ENCODE data around the gene ZNF26. TPM values are rescaled to one million over a fixed set of nuclear protein-coding genes. Genes with fewer than 3 reads are reported as not detected.

ZNF26 gene
- total and polyA plus RNA-seq, 10 of the 15 experiments (the other 5 are each of a cell fraction or from before 2014, with no cell fraction given) = 1.00 to 17.1 (median 10.5) TPM

GRCh38 chr12:133063556-133063955, 77.4 kb downstream of the ZNF26 start (continued):
- TF ChIP-seq EZH2 (IDR thresholded peaks at IDR 0.05; ENCODE audit: borderline replicate concordance, control insufficient read depth, low read depth, low read length) (no peak), EED (IDR thresholded peaks at IDR 0.05; ENCODE audit: low read depth) (no peak)

GRCh38 chr12:133073836-133074235, 87.7 kb downstream of the ZNF26 start:
- Histone ChIP-seq H3K9ac (ENCODE audit: control insufficient read depth, insufficient read depth, low read length) (no peak overlapping the region), H3K27ac (ENCODE audit: control insufficient read depth, insufficient read depth) (no peak overlapping the region), H3K27me3 (replicated peaks in 1 of 2; ENCODE audit: control insufficient read depth in 2 of 2, insufficient read depth in 2 of 2, low read length in 1 of 2) (no peaks in the 10 kb centered on the region), H4K20me1 (ENCODE audit: control insufficient read depth, insufficient read depth) (no peaks in the 10 kb centered on the region), H2AFZ (ENCODE audit: control insufficient read depth, low read depth, low read length) (no peak overlapping the region), H3K4me1 (ENCODE audit: control insufficient read depth, insufficient read depth, low read length) (no peaks in the 10 kb centered on the region), H3K36me3 (ENCODE audit: control insufficient read depth in 2 of 2, insufficient read depth in 2 of 2, low read length in 1 of 2) (no peaks in the 10 kb centered on the region), H3K79me2 (ENCODE audit: control insufficient read depth, insufficient read depth, low read length) (no peaks in the 10 kb centered on the region), H3K4me2 (ENCODE audit: control insufficient read depth, insufficient read depth) (no peak overlapping the region), H3K4me3 (no peak overlapping the region), H3K9me3 (replicated peaks; ENCODE audit: control insufficient read depth, insufficient read depth, low read length) (peaks cover 11% of the 10 kb centered on the region; the same call in 2 of the 3 replicates)
- intact Hi-C loops (cut with micrococcal nuclease; ENCODE audit: unreplicated experiment) (no loop called here), in situ Hi-C loops (cut with MboI) (no loop called here)
- CTCF ChIA-PET = interaction anchor here (1.8 kb wide), 1 partner anchor 35 kb away, joined by 4 read pairs; no protein-coding TSS in a partner anchor
- RAD21 ChIA-PET (ENCODE audit: unreplicated experiment) = no interaction called here
- ATAC-seq (no peak), DNase-seq (ENCODE audit: low read depth, low spot score) (no peak), FAIRE-seq (no peak)
- 67% methylated on average over 2 of the region's 2 CpGs for WGBS (ENCODE audit: insufficient coverage, insufficient replicate concordance, low lambda C conversion rate, missing lambda C conversion rate)
- BruUV-seq (replicated peaks) = no TSS peak
- POLR2A ChIA-PET = no interaction called here
- SMC1A ChIA-PET (ENCODE audit: uncharacterized antibody, unreplicated experiment) = no interaction called here
- TF ChIP-seq SMC3 (IDR thresholded peaks at IDR 0.05; ENCODE audit: borderline replicate concordance, low read length) = no peak
- TF ChIP-seq MXI1 (IDR thresholded peaks at IDR 0.05; ENCODE audit: low read depth, low read length) = no peak
- TF ChIP-seq FOXM1 (IDR thresholded peaks at IDR 0.05; ENCODE audit: low read depth, low read length) = no peak
- TF ChIP-seq EGR1 (IDR thresholded peaks at IDR 0.05; ENCODE audit: borderline replicate concordance in 1 of 2, low read depth in 2 of 2, low read length in 2 of 2) = no peak
- TF ChIP-seq ZNF217 (IDR thresholded peaks at IDR 0.05) = no peak
- no peak for TF ChIP-seq HSF1 (IDR thresholded peaks at IDR 0.05; ENCODE audit: low read depth, low read length)
- no peak for TF ChIP-seq HDAC6 (IDR thresholded peaks at IDR 0.05; ENCODE audit: unreplicated experiment)
- no peak for TF ChIP-seq TARDBP (IDR thresholded peaks at IDR 0.05; ENCODE audit: borderline replicate concordance)

Small RNA genes within 50 kb of the gene (small RNA-seq; reads per million reads assigned to genes)
- not detected for gene RNU4ATAC12P

Other genes starting within 250 kb of the ZNF26 start
Only the 7 nearest of the 10 such genes appear.
- gene GOLGA3, start 157.5 kb upstream of the ZNF26 start, total RNA-seq (2014; rRNA removed) = 30.5 and 33.2 TPM in 2 replicates
- gene GOLGA3, start 157.5 kb upstream of the ZNF26 start, total RNA-seq (2014; rRNA removed; fragmentation: Illumina TruSeq; extraction: Trizol) = 17.4 and 18.6 TPM in 2 replicates
- gene GOLGA3, start 157.5 kb upstream of the ZNF26 start, total RNA-seq (2021) = 36.3 and 42.7 TPM in 2 replicates
- gene GOLGA3, start 157.5 kb upstream of the ZNF26 start, polyA plus RNA-seq (2011; rRNA removed) = 5.7 and 9.7 TPM in 2 replicates
- 4.6 and 8.3 TPM in 2 replicates for gene GOLGA3, start 157.5 kb upstream of the ZNF26 start, polyA plus RNA-seq (2014; fragmentation: Illumina TruSeq; extraction: Trizol)
- 1 to 10 TPM; 2.0 to 3.7 TPM for gene GOLGA3, start 157.5 kb upstream of the ZNF26 start, polyA plus RNA-seq (2014; fragmentation: Nextera tagmentation; extraction: Ambion mirVana)
- gene GOLGA3, start 157.5 kb upstream of the ZNF26 start, polyA plus RNA-seq (2014; rRNA removed) = 16.0 and 21.5 TPM in 2 replicates
- 10 to 100 TPM; 14.4 to 16.8 TPM for gene GOLGA3, start 157.5 kb upstream of the ZNF26 start, polyA plus RNA-seq (2016; fragmentation: Nextera tagmentation; extraction: Ambion mirVana)
- 33.6 and 42.0 TPM in 2 replicates for gene CHFR, start 98.8 kb upstream of the ZNF26 start, total RNA-seq (2014; rRNA removed)
- 26.3 and 28.8 TPM in 2 replicates for gene CHFR, start 98.8 kb upstream of the ZNF26 start, total RNA-seq (2014; rRNA removed; fragmentation: Illumina TruSeq; extraction: Trizol)
- gene CHFR, start 98.8 kb upstream of the ZNF26 start, total RNA-seq (2021) = 40.9 and 43.4 TPM in 2 replicates
- 49.4 and 50.1 TPM in 2 replicates for gene CHFR, start 98.8 kb upstream of the ZNF26 start, polyA plus RNA-seq (2011; rRNA removed)
- 30.8 and 40.0 TPM in 2 replicates for gene CHFR, start 98.8 kb upstream of the ZNF26 start, polyA plus RNA-seq (2014; fragmentation: Illumina TruSeq; extraction: Trizol)
- 1 to 10 TPM; 1.1 to 2.1 TPM for gene CHFR, start 98.8 kb upstream of the ZNF26 start, polyA plus RNA-seq (2014; fragmentation: Nextera tagmentation; extraction: Ambion mirVana)
- 45.1 and 47.3 TPM in 2 replicates for gene CHFR, start 98.8 kb upstream of the ZNF26 start, polyA plus RNA-seq (2014; rRNA removed)
- gene CHFR, start 98.8 kb upstream of the ZNF26 start, polyA plus RNA-seq (2016; fragmentation: Nextera tagmentation; extraction: Ambion mirVana) = 10 to 100 TPM; 21.1 to 23.7 TPM
- 2.9 and 3.1 TPM in 2 replicates for gene ZNF605, start 30.1 kb upstream of the ZNF26 start, total RNA-seq (2014; rRNA removed)
- gene ZNF605, start 30.1 kb upstream of the ZNF26 start, total RNA-seq (2014; rRNA removed; fragmentation: Illumina TruSeq; extraction: Trizol) = 3.8 and 5.4 TPM in 2 replicates
- gene ZNF605, start 30.1 kb upstream of the ZNF26 start, total RNA-seq (2021) = 3.6 and 3.8 TPM in 2 replicates
- 4.8 and 10.1 TPM in 2 replicates for gene ZNF605, start 30.1 kb upstream of the ZNF26 start, polyA plus RNA-seq (2011; rRNA removed)
- 3.3 and 3.7 TPM in 2 replicates for gene ZNF605, start 30.1 kb upstream of the ZNF26 start, polyA plus RNA-seq (2014; fragmentation: Illumina TruSeq; extraction: Trizol)
- 1 to 10 TPM in 1 of 2 experiments, under 1 TPM in 1; 0.95 to 1.3 TPM for gene ZNF605, start 30.1 kb upstream of the ZNF26 start, polyA plus RNA-seq (2014; fragmentation: Nextera tagmentation; extraction: Ambion mirVana)
- 2.0 and 2.1 TPM in 2 replicates for gene ZNF605, start 30.1 kb upstream of the ZNF26 start, polyA plus RNA-seq (2014; rRNA removed)
- 1 to 10 TPM; 1.5 to 1.6 TPM for gene ZNF605, start 30.1 kb upstream of the ZNF26 start, polyA plus RNA-seq (2016; fragmentation: Nextera tagmentation; extraction: Ambion mirVana)
- 14.9 and 18.7 TPM in 2 replicates for gene ZNF84, start 51.1 kb downstream of the ZNF26 start, total RNA-seq (2014; rRNA removed)
- gene ZNF84, start 51.1 kb downstream of the ZNF26 start, total RNA-seq (2014; rRNA removed; fragmentation: Illumina TruSeq; extraction: Trizol) = 25.7 and 26.1 TPM in 2 replicates
- gene ZNF84, start 51.1 kb downstream of the ZNF26 start, total RNA-seq (2021) = 16.2 and 19.8 TPM in 2 replicates
- gene ZNF84, start 51.1 kb downstream of the ZNF26 start, polyA plus RNA-seq (2011; rRNA removed) = 35.3 and 53.8 TPM in 2 replicates
- 21.7 and 26.0 TPM in 2 replicates for gene ZNF84, start 51.1 kb downstream of the ZNF26 start, polyA plus RNA-seq (2014; fragmentation: Illumina TruSeq; extraction: Trizol)
- 10 to 100 TPM; 10.4 to 11.9 TPM for gene ZNF84, start 51.1 kb downstream of the ZNF26 start, polyA plus RNA-seq (2014; fragmentation: Nextera tagmentation; extraction: Ambion mirVana)
- gene ZNF84, start 51.1 kb downstream of the ZNF26 start, polyA plus RNA-seq (2014; rRNA removed) = 14.0 and 14.6 TPM in 2 replicates
- 10 to 100 TPM; 16.2 to 17.0 TPM for gene ZNF84, start 51.1 kb downstream of the ZNF26 start, polyA plus RNA-seq (2016; fragmentation: Nextera tagmentation; extraction: Ambion mirVana)
- gene ZNF140, start 94.6 kb downstream of the ZNF26 start, total RNA-seq (2014; rRNA removed) = 17.7 and 23.7 TPM in 2 replicates
- 15.3 TPM in 2 replicates for gene ZNF140, start 94.6 kb downstream of the ZNF26 start, total RNA-seq (2014; rRNA removed; fragmentation: Illumina TruSeq; extraction: Trizol)
- gene ZNF140, start 94.6 kb downstream of the ZNF26 start, total RNA-seq (2021) = 11.1 and 11.5 TPM in 2 replicates
- gene ZNF140, start 94.6 kb downstream of the ZNF26 start, polyA plus RNA-seq (2011; rRNA removed) = 21.2 and 30.5 TPM in 2 replicates
- gene ZNF140, start 94.6 kb downstream of the ZNF26 start, polyA plus RNA-seq (2014; fragmentation: Illumina TruSeq; extraction: Trizol) = 14.7 and 18.2 TPM in 2 replicates
- 1 to 10 TPM; 6.8 to 7.4 TPM for gene ZNF140, start 94.6 kb downstream of the ZNF26 start, polyA plus RNA-seq (2014; fragmentation: Nextera tagmentation; extraction: Ambion mirVana)
- gene ZNF140, start 94.6 kb downstream of the ZNF26 start, polyA plus RNA-seq (2014; rRNA removed) = 9.2 TPM in 2 replicates
- 10 to 100 TPM; 14.6 to 15.9 TPM for gene ZNF140, start 94.6 kb downstream of the ZNF26 start, polyA plus RNA-seq (2016; fragmentation: Nextera tagmentation; extraction: Ambion mirVana)
- 0.85 and 1.0 TPM in 2 replicates for gene ZNF891, start 143.9 kb downstream of the ZNF26 start, total RNA-seq (2014; rRNA removed)
- gene ZNF891, start 143.9 kb downstream of the ZNF26 start, total RNA-seq (2014; rRNA removed; fragmentation: Illumina TruSeq; extraction: Trizol) = 1.1 and 1.2 TPM in 2 replicates
- gene ZNF891, start 143.9 kb downstream of the ZNF26 start, total RNA-seq (2021) = 0.74 and 0.90 TPM in 2 replicates
- gene ZNF891, start 143.9 kb downstream of the ZNF26 start, polyA plus RNA-seq (2011; rRNA removed) = 0.80 and 1.4 TPM in 2 replicates
- 0.79 and 1.1 TPM in 2 replicates for gene ZNF891, start 143.9 kb downstream of the ZNF26 start, polyA plus RNA-seq (2014; fragmentation: Illumina TruSeq; extraction: Trizol)
- under 1 TPM; 0.20 to 0.29 TPM for gene ZNF891, start 143.9 kb downstream of the ZNF26 start, polyA plus RNA-seq (2014; fragmentation: Nextera tagmentation; extraction: Ambion mirVana)
- 0.59 and 0.66 TPM in 2 replicates for gene ZNF891, start 143.9 kb downstream of the ZNF26 start, polyA plus RNA-seq (2014; rRNA removed)
- under 1 TPM; 0.28 to 0.45 TPM for gene ZNF891, start 143.9 kb downstream of the ZNF26 start, polyA plus RNA-seq (2016; fragmentation: Nextera tagmentation; extraction: Ambion mirVana)
- gene ZNF10, start 144.3 kb downstream of the ZNF26 start, total RNA-seq (2014; rRNA removed) = 3.4 and 3.5 TPM in 2 replicates
- 2.7 and 3.8 TPM in 2 replicates for gene ZNF10, start 144.3 kb downstream of the ZNF26 start, total RNA-seq (2014; rRNA removed; fragmentation: Illumina TruSeq; extraction: Trizol)
- 3.2 and 4.1 TPM in 2 replicates for gene ZNF10, start 144.3 kb downstream of the ZNF26 start, total RNA-seq (2021)
- 2.1 and 2.4 TPM in 2 replicates for gene ZNF10, start 144.3 kb downstream of the ZNF26 start, polyA plus RNA-seq (2011; rRNA removed)
- gene ZNF10, start 144.3 kb downstream of the ZNF26 start, polyA plus RNA-seq (2014; fragmentation: Illumina TruSeq; extraction: Trizol) = 3.3 and 3.9 TPM in 2 replicates
- gene ZNF10, start 144.3 kb downstream of the ZNF26 start, polyA plus RNA-seq (2014; fragmentation: Nextera tagmentation; extraction: Ambion mirVana) = 1 to 10 TPM; 1.8 to 2.5 TPM
- 2.6 and 4.2 TPM in 2 replicates for gene ZNF10, start 144.3 kb downstream of the ZNF26 start, polyA plus RNA-seq (2014; rRNA removed)
- 1 to 10 TPM; 1.7 to 2.6 TPM for gene ZNF10, start 144.3 kb downstream of the ZNF26 start, polyA plus RNA-seq (2016; fragmentation: Nextera tagmentation; extraction: Ambion mirVana)